HEK293T (cell line): Measurements from ENCODE around the gene UBC.

ENCODE experiments used
- BHLHE40 ChIP-seq: fragments of 450-650 bp; IDR thresholded peaks from 2 replicates; pipeline ENCODE4 v1.6.1; 2016; ENCODE audit warnings: mild to moderate bottlenecking, moderate library complexity, borderline replicate concordance
- CTBP1 ChIP-seq: fragments of 450-650 bp; IDR thresholded peaks from 2 replicates; pipeline ENCODE4 v1.6.1; 2016; ENCODE audit warnings: borderline replicate concordance
- ELF4 ChIP-seq: fragments of 450-650 bp; IDR thresholded peaks from 2 replicates; pipeline ENCODE4 v1.6.1; 2017; ENCODE audit warnings: antibody characterized with exemption
- FOXM1 ChIP-seq: fragments of 450-650 bp; IDR thresholded peaks from 2 replicates; pipeline ENCODE4 v1.6.1; 2017; ENCODE audit warnings: mild to moderate bottlenecking, borderline replicate concordance
- HDGF ChIP-seq: fragments of 450-650 bp; IDR thresholded peaks from 2 replicates; pipeline ENCODE4 v1.6.1; 2017; ENCODE audit warnings: antibody characterized with exemption, borderline replicate concordance
- NFRKB ChIP-seq: fragments of 450-650 bp; IDR thresholded peaks from 2 replicates; pipeline ENCODE4 v1.6.1; 2016; ENCODE audit warnings: mild to moderate bottlenecking, moderate library complexity
- PKNOX1 ChIP-seq: fragments of 450-650 bp; IDR thresholded peaks from 2 replicates; pipeline ENCODE4 v1.6.1; 2016
- SP1 ChIP-seq: fragments of 450-650 bp; IDR thresholded peaks from 2 replicates; pipeline ENCODE4 v1.6.1; 2017
- TARDBP ChIP-seq: fragments of 450-650 bp; IDR thresholded peaks from 2 replicates; pipeline ENCODE4 v1.6.1; 2016
- ZNF384 ChIP-seq: fragments of 450-650 bp; IDR thresholded peaks from 2 replicates; pipeline ENCODE4 v1.6.1; 2016

- TF ChIP-seq NFRKB (no peak), CTBP1 (no peak), FOXM1 (no peak), SP1 (no peak), TARDBP (no peak), HDGF (no peak), ELF4 (no peak), ZNF384 (no peak), BHLHE40 (no peak), PKNOX1 (no peak)
Observed at GRCh38 chr12:124866195-124866882, 48.1 kb downstream of the UBC start.
